ENCODE results near the gene MIA. TPM values are rescaled to one million over a fixed set of nuclear protein-coding genes. Genes with fewer than 3 reads are reported as not detected.

The MIA gene
- total and polyA plus RNA-seq, 9 of the 15 experiments (the other 6 are each of a cell fraction or from before 2014, with no cell fraction given) = 0.21 TPM; not detected in 8

DNA sequence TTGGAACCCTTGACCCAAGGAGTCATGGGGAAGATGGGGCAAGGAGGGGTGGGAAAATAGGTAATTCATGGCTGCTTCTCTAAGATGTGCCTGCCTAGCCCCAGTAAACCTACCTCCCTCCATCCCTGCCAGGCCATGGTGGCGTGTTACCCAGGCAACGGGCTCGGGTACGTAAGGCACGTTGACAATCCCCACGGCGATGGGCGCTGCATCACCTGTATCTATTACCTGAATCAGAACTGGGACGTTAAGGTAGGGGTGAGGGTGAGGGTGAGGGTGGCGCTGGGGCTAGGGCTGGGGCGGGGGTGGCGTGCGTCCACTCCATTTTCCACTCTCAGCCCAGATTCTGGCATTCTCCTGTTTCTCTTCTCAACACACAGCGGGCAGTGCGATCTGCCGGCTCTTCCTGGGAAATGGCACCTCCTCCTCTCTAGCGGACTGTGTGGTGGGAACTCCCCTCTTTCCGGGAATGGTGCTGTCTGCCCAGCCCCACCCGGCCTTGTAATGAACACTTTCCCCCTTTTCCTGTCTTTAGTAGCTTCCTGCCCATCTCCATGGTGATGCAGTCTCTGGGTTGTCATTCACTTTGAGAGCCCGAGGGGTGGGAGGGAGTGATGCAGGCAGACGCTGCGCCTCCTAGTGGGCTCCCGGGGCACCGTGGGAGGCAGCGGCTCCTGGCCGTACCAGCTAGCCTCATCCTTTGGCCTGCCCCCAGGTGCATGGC, 31.3 kb downstream of the MIA start:
- intact Hi-C loops (cut with micrococcal nuclease) = loop anchor here (5.0 kb wide), 1 partner anchor 144 kb away; no protein-coding TSS in a partner anchor
- H4K20me1 ChIP-seq (replicated peaks; ENCODE audit: control insufficient read depth, insufficient read depth, low read length) = peaks cover 53% of the 10 kb centered on the region
- H3K27me3 ChIP-seq (ENCODE audit: control insufficient read depth in 2 of 2, insufficient read depth in 2 of 2, low read length in 2 of 2) = no peaks in the 10 kb centered on the region
- WGBS (ENCODE audit: insufficient coverage, low coverage, missing lambda C conversion rate) = 56% methylated on average over 24 of the region's 26 CpGs
- ATAC-seq (peak; percentile 68), FAIRE-seq (peak; percentile 89), DNase-seq (ENCODE audit: extremely low read depth in 1 of 4, low spot score in 3 of 4) (peak; percentile 75 to 87 (median 80))
- peaks cover 24% of the 10 kb centered on the region for H3K9me1 ChIP-seq (ENCODE audit: control insufficient read depth, insufficient read depth, low read length)
- peaks cover 38 to 81% of the 10 kb centered on the region in 2 experiments for H3K4me1 ChIP-seq (replicated peaks in 1 of 2; ENCODE audit: control insufficient read depth in 2 of 2, insufficient read depth in 2 of 2, low read length in 2 of 2)
- ChIA-PET POLR2A (interaction anchor here (0.6 to 3.7 kb wide), 14 partner anchors 8 to 440 kb away, joined by 3 to 26 read pairs (median 3); partner anchors contain the start of genes ACTMAP, EGLN2, RAB4B and SNRPA), CTCF (ENCODE audit: low intra/inter-chr PET ratio) (interaction anchor here (0.7 kb wide), 1 partner anchor 104 kb away, joined by 3 read pairs; no protein-coding TSS in a partner anchor)
- peaks cover 65% of the 10 kb centered on the region for H3K79me2 ChIP-seq (ENCODE audit: control insufficient read depth, insufficient read depth, low read length)
- in situ Hi-C loops (cut with MboI) = no loop called here
- BruUV-seq (replicated peaks) = no TSS peak
- no peak overlapping the region for H3K9ac ChIP-seq (ENCODE audit: insufficient read depth in 1 of 2, low read depth in 2 of 2, low read length in 2 of 2)
- H3K4me3 ChIP-seq = no peak overlapping the region
- H3K27ac ChIP-seq (ENCODE audit: extremely low read depth, low read depth, low read length) = no peak overlapping the region
- H3K4me2 ChIP-seq (ENCODE audit: insufficient read depth, low read length) = no peak overlapping the region
- H2AFZ ChIP-seq (ENCODE audit: low read depth, low read length) = no peak overlapping the region
- peaks cover 81% of the 10 kb centered on the region for H3K36me3 ChIP-seq (ENCODE audit: control insufficient read depth, insufficient read depth, low read length)
- no peaks in the 10 kb centered on the region for H3K9me3 ChIP-seq (replicated peaks; ENCODE audit: control insufficient read depth, insufficient read depth, low read depth, low read length)
- no peak for TF ChIP-seq KLF10 (CRISPR knock-in tag; IDR thresholded peaks at IDR 0.05)
- 0 out of 2 replicates have a peak, but pooled peaks have one; percentile 34 for TF ChIP-seq HCFC1 (IDR thresholded peaks at IDR 0.05; ENCODE audit: low read depth, low read length)
- TF ChIP-seq ATF1 (CRISPR knock-in tag; IDR thresholded peaks at IDR 0.05) = no peak
- TF ChIP-seq ATF1 (tag; IDR thresholded peaks at IDR 0.05) = peak; percentile 70; the same call in 1 of the 2 replicates
- no peak for TF ChIP-seq EP300 (IDR thresholded peaks at IDR 0.05; ENCODE audit: low read length)
- peak; percentile 19; the same call in 1 of the 2 replicates for TF ChIP-seq SAFB (IDR thresholded peaks at IDR 0.05; ENCODE audit: borderline replicate concordance, low read depth, low read length)
- TF ChIP-seq RHOXF2B (CRISPR knock-in tag; conservative IDR thresholded peaks at IDR 0.05) = no peak
- TF ChIP-seq, protein P1, sequence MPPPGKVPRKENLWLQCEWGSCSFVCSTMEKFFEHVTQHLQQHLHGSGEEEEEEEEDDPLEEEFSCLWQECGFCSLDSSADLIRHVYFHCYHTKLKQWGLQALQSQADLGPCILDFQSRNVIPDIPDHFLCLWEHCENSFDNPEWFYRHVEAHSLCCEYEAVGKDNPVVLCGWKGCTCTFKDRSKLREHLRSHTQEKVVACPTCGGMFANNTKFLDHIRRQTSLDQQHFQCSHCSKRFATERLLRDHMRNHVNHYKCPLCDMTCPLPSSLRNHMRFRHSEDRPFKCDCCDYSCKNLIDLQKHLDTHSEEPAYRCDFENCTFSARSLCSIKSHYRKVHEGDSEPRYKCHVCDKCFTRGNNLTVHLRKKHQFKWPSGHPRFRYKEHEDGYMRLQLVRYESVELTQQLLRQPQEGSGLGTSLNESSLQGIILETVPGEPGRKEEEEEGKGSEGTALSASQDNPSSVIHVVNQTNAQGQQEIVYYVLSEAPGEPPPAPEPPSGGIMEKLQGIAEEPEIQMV (tag; conservative IDR thresholded peaks at IDR 0.05; ENCODE audit: low read depth) = no peak
- TF ChIP-seq, protein P2, sequence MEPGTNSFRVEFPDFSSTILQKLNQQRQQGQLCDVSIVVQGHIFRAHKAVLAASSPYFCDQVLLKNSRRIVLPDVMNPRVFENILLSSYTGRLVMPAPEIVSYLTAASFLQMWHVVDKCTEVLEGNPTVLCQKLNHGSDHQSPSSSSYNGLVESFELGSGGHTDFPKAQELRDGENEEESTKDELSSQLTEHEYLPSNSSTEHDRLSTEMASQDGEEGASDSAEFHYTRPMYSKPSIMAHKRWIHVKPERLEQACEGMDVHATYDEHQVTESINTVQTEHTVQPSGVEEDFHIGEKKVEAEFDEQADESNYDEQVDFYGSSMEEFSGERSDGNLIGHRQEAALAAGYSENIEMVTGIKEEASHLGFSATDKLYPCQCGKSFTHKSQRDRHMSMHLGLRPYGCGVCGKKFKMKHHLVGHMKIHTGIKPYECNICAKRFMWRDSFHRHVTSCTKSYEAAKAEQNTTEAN (CRISPR knock-in tag; IDR thresholded peaks at IDR 0.05) = peak; percentile 77; the same call in 1 of the 2 replicates
- TF ChIP-seq CHCHD3 (CRISPR knock-in tag; IDR thresholded peaks at IDR 0.05) = no peak
- TF ChIP-seq, protein P3, sequence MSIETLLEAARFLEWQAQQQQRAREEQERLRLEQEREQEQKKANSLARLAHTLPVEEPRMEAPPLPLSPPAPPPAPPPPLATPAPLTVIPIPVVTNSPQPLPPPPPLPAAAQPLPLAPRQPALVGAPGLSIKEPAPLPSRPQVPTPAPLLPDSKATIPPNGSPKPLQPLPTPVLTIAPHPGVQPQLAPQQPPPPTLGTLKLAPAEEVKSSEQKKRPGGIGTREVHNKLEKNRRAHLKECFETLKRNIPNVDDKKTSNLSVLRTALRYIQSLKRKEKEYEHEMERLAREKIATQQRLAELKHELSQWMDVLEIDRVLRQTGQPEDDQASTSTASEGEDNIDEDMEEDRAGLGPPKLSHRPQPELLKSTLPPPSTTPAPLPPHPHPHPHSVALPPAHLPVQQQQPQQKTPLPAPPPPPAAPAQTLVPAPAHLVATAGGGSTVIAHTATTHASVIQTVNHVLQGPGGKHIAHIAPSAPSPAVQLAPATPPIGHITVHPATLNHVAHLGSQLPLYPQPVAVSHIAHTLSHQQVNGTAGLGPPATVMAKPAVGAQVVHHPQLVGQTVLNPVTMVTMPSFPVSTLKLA (conservative IDR thresholded peaks at IDR 0.05) = peak in 1 of 2 experiments; percentile 45; a peak in 1 of 4 replicates
- no peak for TF ChIP-seq ESRRB (CRISPR knock-in tag; IDR thresholded peaks at IDR 0.05; ENCODE audit: borderline replicate concordance)
- TF ChIP-seq FOXJ3 (CRISPR knock-in tag; IDR thresholded peaks at IDR 0.05) = no peak
- no peak for TF ChIP-seq TAF9B (IDR thresholded peaks at IDR 0.05; ENCODE audit: partially characterized antibody)
- TF ChIP-seq, protein P4, sequence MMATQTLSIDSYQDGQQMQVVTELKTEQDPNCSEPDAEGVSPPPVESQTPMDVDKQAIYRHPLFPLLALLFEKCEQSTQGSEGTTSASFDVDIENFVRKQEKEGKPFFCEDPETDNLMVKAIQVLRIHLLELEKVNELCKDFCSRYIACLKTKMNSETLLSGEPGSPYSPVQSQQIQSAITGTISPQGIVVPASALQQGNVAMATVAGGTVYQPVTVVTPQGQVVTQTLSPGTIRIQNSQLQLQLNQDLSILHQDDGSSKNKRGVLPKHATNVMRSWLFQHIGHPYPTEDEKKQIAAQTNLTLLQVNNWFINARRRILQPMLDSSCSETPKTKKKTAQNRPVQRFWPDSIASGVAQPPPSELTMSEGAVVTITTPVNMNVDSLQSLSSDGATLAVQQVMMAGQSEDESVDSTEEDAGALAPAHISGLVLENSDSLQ (IDR thresholded peaks at IDR 0.05) = peak; percentile 96
- peak; percentile 41 to 59 for TF ChIP-seq RAD21 (CRISPR knock-in tag; conservative IDR thresholded peaks at IDR 0.05 in 1 of 2, IDR thresholded peaks at IDR 0.05 in 1 of 2)

All from K562 (cell line).